ENCODE data around the gene STAT3. TPM values are rescaled to one million over a fixed set of nuclear protein-coding genes. Genes with fewer than 3 reads are reported as not detected.

Gene STAT3
- total and polyA plus RNA-seq, 9 of the 15 experiments (the other 6 are each of a cell fraction or from before 2014, with no cell fraction given), result 90.0 to 179 (median 114) TPM

DNA sequence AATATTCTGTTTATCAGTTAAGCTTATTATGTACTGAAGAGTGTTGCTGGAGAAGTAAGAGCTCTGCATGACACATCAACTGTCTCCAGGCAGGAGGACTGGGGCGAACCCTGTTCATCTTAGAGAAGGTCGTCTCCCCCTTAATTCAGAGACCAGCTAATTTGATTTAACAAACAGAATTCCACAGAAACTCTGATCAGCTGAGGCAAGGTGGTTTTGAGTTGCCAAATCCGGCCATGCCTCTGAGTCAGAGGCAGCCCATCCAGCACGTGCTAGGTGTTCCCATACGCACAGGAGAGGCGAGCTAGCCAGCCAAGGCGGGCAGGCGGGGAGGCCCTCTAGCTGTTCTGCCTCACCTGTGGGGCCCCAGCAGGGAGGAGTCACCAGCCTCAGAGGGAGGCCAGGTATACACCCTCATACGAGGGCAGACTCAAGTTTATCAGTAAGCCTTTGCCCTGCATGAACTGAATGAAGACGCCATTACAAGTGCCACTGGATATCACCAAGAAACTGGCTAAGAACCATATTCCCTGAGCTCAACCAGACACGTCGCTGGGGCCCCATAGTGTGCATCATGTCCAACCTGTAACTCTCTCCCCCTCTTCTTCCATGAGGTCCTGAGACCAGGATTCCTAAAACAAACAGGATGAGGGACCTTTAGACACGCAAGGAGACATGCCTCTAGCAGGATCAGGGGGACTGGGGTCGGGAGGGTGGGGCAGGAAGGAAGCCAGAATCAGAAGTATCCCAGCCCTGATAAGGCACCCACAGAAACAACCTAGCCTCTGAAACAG is 74.3 kb downstream of the STAT3 start (continued):
- TF ChIP-seq, protein P1, sequence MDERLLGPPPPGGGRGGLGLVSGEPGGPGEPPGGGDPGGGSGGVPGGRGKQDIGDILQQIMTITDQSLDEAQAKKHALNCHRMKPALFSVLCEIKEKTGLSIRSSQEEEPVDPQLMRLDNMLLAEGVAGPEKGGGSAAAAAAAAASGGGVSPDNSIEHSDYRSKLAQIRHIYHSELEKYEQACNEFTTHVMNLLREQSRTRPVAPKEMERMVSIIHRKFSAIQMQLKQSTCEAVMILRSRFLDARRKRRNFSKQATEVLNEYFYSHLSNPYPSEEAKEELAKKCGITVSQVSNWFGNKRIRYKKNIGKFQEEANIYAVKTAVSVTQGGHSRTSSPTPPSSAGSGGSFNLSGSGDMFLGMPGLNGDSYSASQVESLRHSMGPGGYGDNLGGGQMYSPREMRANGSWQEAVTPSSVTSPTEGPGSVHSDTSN (CRISPR knock-in tag; IDR thresholded peaks at IDR 0.05; ENCODE audit: low read depth), result no peak
- TF ChIP-seq, protein P1 (tag; conservative IDR thresholded peaks at IDR 0.05; ENCODE audit: low read depth), result no peak
- TF ChIP-seq, protein P2, sequence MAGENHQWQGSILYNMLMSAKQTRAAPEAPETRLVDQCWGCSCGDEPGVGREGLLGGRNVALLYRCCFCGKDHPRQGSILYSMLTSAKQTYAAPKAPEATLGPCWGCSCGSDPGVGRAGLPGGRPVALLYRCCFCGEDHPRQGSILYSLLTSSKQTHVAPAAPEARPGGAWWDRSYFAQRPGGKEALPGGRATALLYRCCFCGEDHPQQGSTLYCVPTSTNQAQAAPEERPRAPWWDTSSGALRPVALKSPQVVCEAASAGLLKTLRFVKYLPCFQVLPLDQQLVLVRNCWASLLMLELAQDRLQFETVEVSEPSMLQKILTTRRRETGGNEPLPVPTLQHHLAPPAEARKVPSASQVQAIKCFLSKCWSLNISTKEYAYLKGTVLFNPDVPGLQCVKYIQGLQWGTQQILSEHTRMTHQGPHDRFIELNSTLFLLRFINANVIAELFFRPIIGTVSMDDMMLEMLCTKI (IDR thresholded peaks at IDR 0.05; ENCODE audit: partially characterized antibody), result no peak
- TF ChIP-seq SRSF1 (IDR thresholded peaks at IDR 0.05; ENCODE audit: low read depth, low read length), result no peak
- TF ChIP-seq ATF1 (CRISPR knock-in tag; IDR thresholded peaks at IDR 0.05), result no peak
- TF ChIP-seq ATF1 (tag; IDR thresholded peaks at IDR 0.05), result peak; percentile 65
- no peak for TF ChIP-seq TAF1 (IDR thresholded peaks at IDR 0.05; ENCODE audit: control insufficient read depth, extremely low read depth, insufficient read depth, low read length, severe bottlenecking)
- no peak for TF ChIP-seq ASH1L (IDR thresholded peaks at IDR 0.05; ENCODE audit: borderline replicate concordance, low read depth, partially characterized antibody)
- TF ChIP-seq SRF (CRISPR knock-in tag; IDR thresholded peaks at IDR 0.05), result no peak
- TF ChIP-seq, protein P3, sequence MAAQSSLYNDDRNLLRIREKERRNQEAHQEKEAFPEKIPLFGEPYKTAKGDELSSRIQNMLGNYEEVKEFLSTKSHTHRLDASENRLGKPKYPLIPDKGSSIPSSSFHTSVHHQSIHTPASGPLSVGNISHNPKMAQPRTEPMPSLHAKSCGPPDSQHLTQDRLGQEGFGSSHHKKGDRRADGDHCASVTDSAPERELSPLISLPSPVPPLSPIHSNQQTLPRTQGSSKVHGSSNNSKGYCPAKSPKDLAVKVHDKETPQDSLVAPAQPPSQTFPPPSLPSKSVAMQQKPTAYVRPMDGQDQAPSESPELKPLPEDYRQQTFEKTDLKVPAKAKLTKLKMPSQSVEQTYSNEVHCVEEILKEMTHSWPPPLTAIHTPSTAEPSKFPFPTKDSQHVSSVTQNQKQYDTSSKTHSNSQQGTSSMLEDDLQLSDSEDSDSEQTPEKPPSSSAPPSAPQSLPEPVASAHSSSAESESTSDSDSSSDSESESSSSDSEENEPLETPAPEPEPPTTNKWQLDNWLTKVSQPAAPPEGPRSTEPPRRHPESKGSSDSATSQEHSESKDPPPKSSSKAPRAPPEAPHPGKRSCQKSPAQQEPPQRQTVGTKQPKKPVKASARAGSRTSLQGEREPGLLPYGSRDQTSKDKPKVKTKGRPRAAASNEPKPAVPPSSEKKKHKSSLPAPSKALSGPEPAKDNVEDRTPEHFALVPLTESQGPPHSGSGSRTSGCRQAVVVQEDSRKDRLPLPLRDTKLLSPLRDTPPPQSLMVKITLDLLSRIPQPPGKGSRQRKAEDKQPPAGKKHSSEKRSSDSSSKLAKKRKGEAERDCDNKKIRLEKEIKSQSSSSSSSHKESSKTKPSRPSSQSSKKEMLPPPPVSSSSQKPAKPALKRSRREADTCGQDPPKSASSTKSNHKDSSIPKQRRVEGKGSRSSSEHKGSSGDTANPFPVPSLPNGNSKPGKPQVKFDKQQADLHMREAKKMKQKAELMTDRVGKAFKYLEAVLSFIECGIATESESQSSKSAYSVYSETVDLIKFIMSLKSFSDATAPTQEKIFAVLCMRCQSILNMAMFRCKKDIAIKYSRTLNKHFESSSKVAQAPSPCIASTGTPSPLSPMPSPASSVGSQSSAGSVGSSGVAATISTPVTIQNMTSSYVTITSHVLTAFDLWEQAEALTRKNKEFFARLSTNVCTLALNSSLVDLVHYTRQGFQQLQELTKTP (IDR thresholded peaks at IDR 0.05; ENCODE audit: low read depth in 1 of 2, partially characterized antibody in 2 of 2), result no peak
- TF ChIP-seq ZNF282 (CRISPR knock-in tag; IDR thresholded peaks at IDR 0.05), result no peak
- peak; percentile 60 for TF ChIP-seq ETV1 (tag; conservative IDR thresholded peaks at IDR 0.05; ENCODE audit: low read depth)
- TF ChIP-seq ZNF507 (tag; conservative IDR thresholded peaks at IDR 0.05), result no peak
- no peak for TF ChIP-seq ZNF699 (CRISPR knock-in tag; IDR thresholded peaks at IDR 0.05; ENCODE audit: insufficient replicate concordance)
- no peak for TF ChIP-seq RUNX1 (IDR thresholded peaks at IDR 0.05; ENCODE audit: low read depth)
- no peak for TF ChIP-seq HNRNPH1 (optimal IDR thresholded peaks at IDR 0.05; ENCODE audit: low read depth, low read length)
- TF ChIP-seq ZNF121 (CRISPR knock-in tag; conservative IDR thresholded peaks at IDR 0.05), result no peak
- TF ChIP-seq CREBBP (IDR thresholded peaks at IDR 0.05; ENCODE audit: low read depth, low read length), result no peak
- no peak for TF ChIP-seq FOXK1 (CRISPR knock-in tag; IDR thresholded peaks at IDR 0.05; ENCODE audit: borderline replicate concordance)
- no peak for TF ChIP-seq IFI16 (CRISPR knock-in tag; IDR thresholded peaks at IDR 0.05)
